Astrocyte of the hippocampus (primary cell): ENCODE measurements around the gene RIMOC1.

Source experiments
- DNase-seq: peaks from one replicate; pipeline ENCODE4 v3.0.0; 2011; ENCODE audit warnings: low read depth, low spot score

Gene RIMOC1, protein sequence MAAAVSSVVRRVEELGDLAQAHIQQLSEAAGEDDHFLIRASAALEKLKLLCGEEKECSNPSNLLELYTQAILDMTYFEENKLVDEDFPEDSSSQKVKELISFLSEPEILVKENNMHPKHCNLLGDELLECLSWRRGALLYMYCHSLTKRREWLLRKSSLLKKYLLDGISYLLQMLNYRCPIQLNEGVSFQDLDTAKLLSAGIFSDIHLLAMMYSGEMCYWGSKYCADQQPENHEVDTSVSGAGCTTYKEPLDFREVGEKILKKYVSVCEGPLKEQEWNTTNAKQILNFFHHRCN

DNA sequence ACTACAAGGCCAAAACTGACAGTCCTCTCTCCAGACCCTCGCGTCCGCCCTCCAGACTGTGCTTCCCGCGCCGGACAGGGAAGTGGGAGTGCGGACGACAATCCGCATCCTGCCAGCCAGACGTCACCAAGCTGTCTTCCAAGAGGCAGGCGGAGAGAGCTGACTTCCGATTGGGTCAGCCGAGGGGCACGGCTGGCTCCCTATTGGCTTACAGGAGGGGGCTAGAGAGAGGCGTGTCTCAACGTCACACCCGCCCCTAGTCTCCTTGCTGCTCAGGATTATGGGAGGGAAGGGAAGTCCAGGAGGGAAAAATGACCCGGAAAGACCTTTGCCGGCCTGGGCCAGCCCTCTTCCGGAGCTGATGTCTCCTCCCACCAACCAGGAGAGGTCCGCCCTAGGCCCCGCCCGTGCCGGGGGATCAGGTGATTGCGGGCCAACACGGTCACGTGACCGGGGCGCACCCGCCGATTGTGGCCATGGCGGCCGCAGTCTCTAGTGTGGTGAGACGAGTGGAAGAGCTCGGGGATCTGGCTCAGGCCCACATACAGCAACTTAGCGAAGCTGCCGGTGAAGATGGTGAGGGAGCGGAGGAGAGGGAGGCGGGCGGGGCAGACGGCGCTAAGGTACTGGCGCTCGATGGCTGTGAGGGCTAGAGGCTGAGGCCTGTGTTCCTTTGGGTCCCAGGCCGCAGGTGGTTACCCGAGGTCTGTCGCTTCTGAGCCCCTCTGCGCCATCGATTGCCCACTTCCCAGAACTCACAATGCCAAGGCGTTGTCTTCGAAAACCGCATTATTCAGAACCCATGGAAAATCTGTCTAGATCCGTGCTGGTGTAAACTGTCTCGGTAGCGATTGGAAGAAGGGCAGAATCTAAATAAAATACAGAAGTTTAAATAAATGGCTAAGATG is at the start of gene RIMOC1:
Gene RIMOC1 (plus strand): TSS at position 453 of the 908 bp plus-strand sequence. CDS start 24 bp downstream, at position 477.
- DNase-seq = peak; percentile 100

DNA sequence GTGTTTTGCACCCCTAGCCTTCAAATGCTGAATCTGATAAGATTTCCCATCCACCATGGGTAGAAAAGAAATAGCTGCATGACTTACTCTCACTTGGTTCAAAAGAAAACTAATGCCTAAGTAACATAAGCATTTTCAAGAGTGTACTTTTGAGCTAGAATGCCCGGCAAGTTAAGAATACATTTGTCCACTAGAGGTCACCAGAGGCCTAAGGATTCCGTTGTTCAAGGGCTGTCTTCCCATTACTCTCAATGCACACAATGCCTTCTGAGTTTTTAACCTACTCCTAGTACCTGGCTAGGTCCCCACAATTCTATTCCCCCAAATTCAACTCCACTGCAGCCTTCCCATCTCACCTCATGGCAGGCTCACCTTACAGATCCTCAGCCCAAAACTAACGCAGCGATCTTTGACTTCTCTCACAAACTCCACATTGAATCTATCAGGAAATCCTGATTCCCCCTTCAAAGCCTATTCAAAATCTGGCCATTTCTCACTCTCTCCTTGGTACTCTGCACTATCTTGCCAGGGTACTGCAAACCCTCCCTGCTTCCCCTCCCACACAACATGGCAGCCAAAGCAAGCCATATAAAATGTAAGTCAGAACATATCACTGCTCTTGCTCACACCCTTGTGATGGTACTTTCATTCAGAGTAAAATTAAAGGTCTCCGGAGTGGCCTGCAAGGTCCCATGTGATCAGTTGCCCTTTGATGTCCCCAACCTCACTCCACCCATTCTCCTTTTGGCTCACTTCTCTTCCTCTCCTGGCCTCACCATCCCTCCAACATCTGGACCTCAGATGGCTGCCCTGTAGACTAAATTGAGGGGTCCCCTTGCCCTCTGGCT is 47.3 kb upstream of the RIMOC1 start:
- peak; percentile 81 for DNase-seq

DNA sequence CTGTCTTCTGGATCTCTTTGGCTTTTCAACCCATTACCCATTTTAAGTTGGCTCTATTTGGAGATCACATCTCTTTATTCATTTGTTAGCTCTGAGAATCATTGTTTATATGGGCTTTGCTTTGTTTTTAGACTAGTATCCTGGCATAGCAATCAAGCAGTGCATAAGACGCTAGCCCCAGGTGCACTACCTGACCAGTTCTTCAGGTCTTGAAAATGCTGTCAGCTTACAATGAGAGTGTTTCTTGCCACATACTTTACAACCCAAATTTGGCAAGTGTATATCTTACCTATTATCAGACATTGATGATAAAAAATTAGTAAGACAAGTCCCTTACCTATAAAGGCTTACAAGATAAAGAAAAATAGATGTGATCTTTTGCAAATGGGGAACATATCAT is 46.2 kb upstream of the RIMOC1 start:
- DNase-seq = no peak

DNA sequence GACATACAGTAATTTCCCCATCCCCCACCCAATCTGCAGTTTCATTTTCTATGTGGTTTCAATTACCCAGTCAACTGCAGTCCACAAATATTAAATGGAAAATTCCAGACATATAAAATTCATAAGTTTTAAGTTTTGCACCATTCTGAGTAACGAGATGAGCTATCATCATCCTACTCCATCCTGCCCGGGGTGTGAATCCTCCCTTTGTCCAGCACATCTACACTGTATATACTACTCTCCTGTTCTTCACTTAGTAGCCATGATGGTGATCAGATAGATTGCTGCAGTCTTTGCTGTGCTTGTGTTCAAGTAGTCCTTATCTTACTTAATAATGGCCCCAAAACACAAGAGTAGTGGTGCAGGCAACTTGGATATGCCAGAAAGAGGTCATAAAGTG is 45.3 kb upstream of the RIMOC1 start:
- DNase-seq = no peak

DNA sequence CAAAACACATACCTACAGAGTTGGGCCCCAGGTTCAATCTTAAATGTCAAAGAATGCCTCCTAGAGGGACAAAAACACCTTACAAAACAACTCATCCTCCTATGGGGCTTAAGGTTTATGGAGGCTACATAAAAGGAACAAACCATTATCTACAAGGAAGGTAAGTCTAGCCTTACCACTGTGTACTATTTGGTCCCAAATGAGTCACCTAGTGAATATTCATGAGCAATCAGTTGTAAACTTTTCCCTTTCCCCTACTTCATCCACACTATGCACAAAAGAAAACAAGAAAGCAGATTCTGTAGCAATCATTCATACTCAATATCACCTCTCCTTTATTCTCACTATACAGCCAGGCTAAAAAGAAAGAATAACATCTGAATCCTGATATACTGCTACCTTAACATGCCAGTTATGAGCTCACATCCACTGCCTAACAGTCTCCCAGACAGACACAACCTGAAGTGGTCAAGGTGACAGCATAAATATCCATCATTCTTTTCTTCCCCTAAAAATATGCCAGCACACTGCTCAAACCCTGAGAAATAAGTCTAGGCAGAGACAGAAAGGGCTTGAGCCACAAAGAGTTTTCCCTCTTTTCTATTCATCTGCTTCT is 40.2 kb upstream of the RIMOC1 start:
- DNase-seq = peak; percentile 65

DNA sequence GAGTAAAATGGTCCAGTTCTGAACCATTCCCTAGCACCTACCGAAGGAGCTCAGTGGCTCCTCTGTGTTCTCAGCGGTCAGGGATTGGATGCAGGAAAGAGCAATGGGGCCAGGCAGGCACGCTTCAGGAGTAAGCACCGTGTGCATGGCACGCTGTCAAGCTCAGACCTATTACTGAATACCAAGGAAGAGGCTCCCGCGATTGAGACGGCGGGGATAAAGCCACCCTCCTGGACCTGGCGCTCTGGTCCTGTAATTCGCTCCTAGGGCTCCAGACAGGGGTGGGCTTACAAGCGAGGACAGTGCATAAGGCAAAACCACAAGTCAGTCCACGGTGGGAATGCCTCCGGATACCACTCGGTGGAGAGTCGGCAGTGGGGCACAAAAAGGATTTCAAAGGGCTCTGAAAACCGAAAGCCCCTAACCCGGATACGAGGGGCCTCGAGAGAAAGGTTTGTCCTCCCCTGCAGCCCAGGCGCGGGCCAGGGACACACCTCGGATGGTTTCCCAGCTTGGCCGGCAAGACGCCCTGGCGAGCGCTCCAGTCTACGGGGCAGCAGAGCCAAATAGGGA is 34.9 kb upstream of the RIMOC1 start:
- peak; percentile 61 for DNase-seq

DNA sequence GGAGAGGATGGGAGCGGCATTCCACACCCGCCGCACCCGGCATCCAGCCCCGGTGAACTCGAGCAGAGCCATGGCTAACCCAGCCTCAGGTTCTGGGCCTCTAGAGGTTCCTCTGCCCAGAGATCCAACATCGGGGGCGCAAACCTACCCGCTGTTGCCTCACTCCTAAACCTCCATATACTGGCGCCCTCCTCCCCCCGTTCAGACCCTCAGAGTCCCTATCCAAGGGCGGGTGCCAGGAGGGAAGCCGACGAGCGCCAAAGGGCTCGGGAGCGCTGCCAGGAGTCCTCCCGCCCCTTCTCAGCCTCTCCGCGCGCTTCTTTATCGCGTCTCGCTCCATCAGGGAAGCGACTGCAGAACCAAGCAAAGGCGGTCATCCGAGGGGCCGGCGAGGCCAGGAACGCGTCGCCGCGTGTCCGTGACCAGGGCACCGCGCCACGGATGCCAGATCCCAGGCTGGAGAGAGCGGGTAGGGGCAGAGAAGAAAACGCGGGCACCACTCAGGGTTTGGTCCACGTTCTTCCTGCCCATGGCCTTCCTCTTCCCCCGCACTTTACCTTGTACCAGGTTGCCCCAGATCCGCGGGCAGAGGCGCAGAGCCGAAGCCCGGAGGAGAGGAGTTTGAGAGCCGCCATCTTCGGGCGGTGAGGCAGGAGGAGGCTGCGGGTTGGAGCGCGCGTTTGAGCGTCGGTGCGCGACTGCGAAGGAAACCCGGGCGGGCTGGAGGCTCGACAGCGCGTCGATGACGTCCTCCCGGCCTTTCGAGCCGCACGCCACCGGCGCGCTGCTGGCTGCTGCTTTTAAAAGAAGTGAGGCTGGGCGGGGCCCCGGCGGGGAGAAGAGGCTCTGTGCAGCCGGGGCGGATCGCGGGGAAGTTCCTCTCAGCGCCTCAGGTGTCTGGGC is 34.2 kb upstream of the RIMOC1 start, which contains the start of gene OXCT1:
Gene OXCT1 (minus strand): TSS at position 702 of the 903 bp plus-strand sequence. CDS start 67 bp downstream, at position 635.
- peak; percentile 91 for DNase-seq

DNA sequence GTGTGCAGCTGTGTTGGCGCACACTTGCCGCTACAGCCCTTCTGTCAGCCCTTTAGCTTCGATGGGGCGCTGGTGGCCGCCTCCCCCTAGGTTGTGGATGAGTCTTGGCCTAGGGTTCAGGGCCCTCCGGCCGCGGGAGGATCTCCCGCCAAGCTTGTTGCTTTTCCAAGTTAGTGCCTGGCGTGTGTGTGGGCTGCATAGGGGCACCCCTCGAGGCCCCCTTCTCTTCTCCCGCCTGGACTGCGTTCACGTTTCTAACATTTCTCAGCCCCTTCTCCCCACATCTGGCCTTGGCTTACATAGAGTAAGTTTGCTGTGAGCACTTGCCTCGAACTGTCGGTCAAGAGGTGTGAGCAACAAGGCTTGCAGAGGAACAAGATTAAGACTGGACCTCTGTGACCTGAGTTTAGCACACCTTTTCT is 33.5 kb upstream of the RIMOC1 start:
- no peak for DNase-seq

DNA sequence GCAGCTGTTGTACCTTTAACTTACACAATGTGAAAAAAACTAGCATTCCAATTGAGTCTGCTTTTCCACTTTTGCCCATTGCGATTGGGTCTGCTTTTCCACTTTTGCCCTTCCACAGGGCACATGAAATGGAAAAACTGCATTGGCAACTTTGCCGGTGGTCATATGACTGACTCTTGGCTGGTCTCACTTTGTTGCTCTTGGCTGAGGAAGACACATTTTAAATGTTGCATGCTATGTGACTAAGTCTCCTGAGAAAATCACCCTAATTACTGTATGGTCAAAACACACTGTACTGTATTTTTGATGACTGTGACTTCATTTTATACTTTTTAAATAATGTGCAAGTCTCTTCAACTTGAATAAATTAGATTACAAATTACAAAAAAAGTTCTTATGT is 32.3 kb upstream of the RIMOC1 start:
- peak; percentile 92 for DNase-seq

DNA sequence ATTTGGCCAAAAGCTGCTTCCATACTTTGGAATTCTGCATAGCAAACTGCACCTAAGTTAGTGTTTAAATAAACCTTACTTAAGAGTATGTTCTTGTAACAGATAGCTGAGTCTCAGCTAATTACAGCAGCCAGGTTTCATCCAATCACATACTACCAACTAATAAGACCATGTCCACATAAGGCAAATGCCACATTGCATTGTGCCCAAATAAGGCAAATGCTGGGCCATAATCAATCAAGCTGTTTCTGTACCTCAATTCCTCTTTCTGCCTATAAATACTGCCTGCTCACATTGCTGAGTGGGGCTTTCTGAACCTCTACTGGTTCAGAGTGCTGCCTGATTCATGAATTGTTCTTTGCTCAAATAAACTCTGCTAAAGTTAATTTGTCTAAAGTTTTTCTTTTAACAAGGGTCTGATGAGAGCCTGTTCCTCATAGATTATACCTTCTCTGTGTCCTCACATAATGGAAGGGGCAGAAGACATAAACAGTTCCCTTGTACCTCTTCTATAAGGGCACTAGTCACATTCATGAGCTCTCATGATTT is 29.6 kb upstream of the RIMOC1 start:
- DNase-seq = no peak

DNA sequence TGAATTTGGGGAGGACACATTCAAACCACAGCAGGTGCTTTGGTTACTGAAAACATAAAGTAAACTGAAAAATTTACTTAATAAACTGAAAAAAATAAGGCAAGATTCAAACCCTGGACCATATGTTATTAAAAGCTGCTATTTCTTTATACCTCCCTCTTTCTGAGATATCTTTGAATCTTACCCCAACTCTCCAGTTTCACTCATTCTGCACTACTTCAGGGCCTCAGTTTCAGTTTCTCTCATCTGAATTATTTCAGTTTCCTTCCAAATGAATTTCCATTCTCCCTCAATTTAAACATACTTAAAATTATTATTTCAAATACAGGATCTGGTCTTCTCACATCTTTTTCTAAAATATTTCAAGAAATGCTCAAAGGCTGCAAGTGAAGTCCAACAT is 29.0 kb upstream of the RIMOC1 start:
- no peak for DNase-seq

DNA sequence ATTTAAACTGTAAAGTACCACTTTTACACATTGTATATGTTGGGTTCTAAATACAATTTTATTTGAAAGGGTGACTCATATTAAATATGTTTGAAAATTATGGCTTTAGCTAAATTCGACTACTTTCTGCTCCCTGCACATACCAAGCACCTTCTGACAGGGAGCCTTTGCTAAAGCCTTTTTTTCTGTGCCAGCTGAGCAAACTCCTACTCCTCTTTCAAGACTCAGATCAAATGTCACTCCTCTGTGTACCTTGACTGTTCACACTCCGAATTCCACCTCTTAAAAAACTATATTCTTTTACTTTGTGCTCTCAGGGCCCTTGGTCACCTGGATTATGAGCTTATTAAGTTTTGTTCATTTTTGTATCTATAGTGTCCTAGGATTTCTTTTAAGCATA is 27.5 kb upstream of the RIMOC1 start:
- DNase-seq = no peak

DNA sequence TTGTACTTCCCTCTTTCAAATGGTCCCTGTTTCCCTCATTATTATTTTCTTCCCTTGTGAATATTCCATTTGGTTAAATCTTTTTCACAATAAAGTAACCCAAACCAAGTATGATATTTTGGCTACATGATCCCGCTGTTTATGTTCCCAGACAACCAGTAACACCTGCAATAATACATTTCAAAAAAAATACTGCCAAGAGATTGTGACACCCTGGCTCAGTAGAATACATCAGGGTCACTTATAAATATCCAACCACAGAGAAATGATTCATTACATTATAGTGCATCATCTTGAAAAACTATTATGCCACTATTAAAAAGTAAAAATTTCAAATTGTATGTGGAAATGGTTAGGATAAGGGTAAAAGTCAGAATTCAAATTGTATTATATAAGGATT is 26.7 kb upstream of the RIMOC1 start:
- DNase-seq = no peak

DNA sequence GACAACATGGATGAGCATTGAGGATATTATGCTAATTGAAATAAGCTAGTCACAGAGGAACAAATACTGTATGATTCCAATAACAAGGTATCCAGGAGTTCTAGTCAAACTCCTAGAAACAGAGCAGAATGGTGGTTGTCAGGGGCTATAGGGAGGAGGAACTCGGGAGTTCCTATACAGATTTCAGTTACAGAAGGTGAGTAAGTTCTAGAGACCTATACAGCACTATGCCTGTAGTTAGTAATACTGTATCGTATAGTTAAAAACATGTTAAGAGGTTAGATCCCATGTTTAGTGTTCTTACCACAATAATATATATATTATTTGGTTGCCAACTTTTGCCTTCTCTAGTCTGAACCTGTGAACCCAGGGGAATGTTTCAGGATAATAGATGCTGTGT is 26.0 kb upstream of the RIMOC1 start:
- DNase-seq = no peak

DNA sequence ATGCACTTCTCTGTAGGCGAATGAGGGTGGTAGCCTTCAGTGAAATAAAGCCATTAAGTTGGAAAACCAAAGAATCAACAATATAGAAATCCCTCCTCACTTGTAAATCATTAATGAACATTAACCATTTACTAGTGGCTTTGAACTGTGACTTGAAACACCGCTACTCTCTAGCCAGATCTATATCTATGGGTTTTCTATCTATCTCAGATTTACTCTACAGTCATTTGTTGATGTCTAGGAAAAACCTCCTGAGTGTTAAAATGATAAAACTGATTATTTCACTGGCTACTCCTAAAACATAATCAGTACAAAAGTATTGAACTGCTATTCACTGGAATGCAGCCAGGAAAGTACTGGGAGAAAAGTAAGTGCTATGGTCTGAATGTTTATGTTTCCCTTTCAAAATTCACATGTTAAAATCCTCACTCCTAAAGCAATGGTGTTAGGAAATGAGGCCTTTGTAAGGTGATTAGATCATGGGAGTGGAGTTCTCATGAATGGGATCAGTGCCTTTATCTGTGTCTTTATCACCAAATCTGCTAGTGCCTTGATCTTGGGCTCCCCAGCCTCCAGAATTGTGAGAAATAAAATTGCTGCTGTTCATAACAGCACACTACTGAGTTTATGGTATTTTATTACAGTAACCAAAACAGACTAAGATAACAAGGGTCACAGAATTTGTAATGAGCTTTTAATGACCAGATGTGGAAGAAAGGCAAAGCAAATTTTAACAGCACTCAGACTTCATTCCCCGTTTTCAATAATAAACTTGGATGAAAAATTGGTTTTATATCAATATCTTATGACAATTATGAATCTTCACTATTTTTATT is 25.3 kb upstream of the RIMOC1 start:
- DNase-seq = no peak

DNA sequence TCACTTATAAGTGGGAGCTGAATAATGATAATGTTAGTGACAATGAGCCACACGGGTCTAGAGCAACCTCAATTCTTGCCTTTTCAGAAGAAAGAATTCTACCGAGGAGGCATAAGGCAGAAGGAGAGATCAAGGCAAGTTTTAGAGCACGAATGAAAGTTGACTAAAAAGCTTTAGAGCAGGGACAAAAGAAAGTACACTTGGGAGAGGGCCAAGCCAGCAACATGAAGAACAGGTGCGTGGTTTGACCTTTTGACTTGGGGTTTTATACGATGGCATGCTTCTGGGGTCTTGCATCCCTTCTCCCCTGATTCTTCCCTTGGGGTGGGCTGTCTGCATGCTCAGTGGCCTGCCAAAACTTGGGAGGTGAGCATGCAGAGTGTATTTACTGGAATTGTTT is 21.4 kb upstream of the RIMOC1 start:
- no peak for DNase-seq

DNA sequence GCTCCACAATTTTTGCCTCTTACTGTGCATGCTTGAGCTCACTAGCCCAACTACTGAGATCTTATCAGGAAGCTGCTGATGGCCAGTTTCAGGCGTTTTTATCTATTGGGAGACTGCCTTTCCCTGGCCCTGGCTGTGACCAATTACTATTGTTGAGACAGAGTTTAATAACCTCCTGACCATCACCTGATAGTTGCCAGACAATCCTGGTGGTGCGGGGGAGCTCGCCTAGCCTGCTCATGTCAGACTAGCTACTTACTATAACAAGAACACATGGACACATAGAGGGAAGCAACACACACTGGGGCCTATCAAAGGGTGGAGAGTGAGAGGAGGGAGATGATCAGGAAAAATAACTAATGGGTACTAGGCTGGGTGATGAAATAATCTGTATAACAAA is 20.9 kb upstream of the RIMOC1 start:
- no peak for DNase-seq

DNA sequence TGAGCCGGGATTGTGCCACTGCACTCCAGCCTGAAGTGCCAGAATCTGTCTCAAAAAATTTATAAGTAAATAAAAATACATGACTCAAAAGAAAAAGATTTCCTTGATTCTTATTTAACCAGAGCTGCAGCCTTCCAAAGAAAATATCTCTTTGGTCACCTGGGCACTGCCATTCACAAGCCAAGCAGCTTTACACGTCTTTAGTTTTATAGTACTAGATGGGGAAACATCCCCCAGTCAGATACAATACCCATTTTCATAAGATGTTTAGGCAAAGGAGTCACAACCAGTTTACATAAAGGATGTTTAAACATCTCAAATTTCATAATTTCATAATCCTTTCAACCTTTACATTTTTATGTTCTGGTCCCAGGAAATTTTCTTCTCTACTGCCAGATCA is 20.2 kb upstream of the RIMOC1 start:
- DNase-seq = peak; percentile 2

DNA sequence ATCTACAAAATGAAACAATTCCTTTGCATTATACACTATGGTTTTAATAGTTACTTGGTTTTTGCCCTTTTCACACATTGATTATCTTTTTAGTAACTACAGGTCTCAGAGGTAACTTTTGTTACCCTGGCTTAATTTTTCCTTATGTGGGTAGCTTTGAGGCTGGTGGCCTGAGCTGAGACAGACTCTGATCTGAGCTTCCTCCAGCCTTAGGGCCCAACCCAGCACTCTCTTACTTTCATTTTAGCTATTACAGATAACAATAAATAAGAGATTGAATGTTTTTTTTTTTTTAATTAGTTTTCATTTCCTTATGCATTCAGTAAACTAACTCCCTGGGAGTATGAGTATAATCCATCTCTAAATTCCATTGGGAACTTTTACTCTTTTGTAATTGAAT is 18.9 kb upstream of the RIMOC1 start:
- DNase-seq = no peak
